Erythroblast (primary cell): ENCODE data around the gene NNT.

Source experiments
- GATA1 ChIP-seq: IDR thresholded peaks from 2 replicates; pipeline ENCODE4 v1.6.1; 2011; ENCODE audit warnings: low read depth, mild to moderate bottlenecking, control low read depth, low read length, moderate library complexity
- POLR2A ChIP-seq: IDR thresholded peaks from 2 replicates; pipeline ENCODE4 v1.6.1; 2011; ENCODE audit warnings: mild to moderate bottlenecking, low read length

- no peak for TF ChIP-seq POLR2A
- TF ChIP-seq GATA1: no peak
Observed at GRCh38 chr5:43627028-43627427, 24.0 kb downstream of the NNT start.
